HepG2 (cell line): ENCODE data around the gene FAM234B. TPM values are rescaled to one million over a fixed set of nuclear protein-coding genes. Genes with fewer than 3 reads are reported as not detected.
A peak's percentile ranks its signal among the peaks of the same experiment; 100 is the strongest.

Experiments used
- GATAD2A ChIP-seq: IDR thresholded peaks from 2 replicates; pipeline ENCODE4 v1.6.1; 2016
- HMGA1 ChIP-seq: sonication (generic); formaldehyde crosslinking; conservative IDR thresholded peaks from 2 replicates; pipeline ENCODE4 v1.4.0; 2020; ENCODE audit warnings: missing genetic modification reagents
- IKZF1 ChIP-seq: fragments of 450-650 bp; IDR thresholded peaks from 2 replicates; pipeline ENCODE4 v1.7.1; 2016
- IRX3 ChIP-seq: sonication (generic); formaldehyde crosslinking; IDR thresholded peaks from 2 replicates; pipeline ENCODE4 v1.8.1; 2023; ENCODE audit warnings: mild to moderate bottlenecking, low read depth, missing genetic modification reagents, borderline replicate concordance
- MAFK ChIP-seq, 2 experiments: IDR thresholded peaks in 1 of 2; conservative IDR thresholded peaks in 1 of 2; 2 replicates each; pipeline ENCODE4 v1.6.1; 2011; ENCODE audit warnings: improper control_type of control experiment in 2 of 2, low read length in 2 of 2
- RAD21 ChIP-seq: fragments of 450-650 bp; formaldehyde crosslinking; IDR thresholded peaks from 2 replicates; pipeline ENCODE4 v1.5.0; 2020; ENCODE audit warnings: mild to moderate bottlenecking
- TAF15 ChIP-seq: fragments of 200-400 bp; formaldehyde crosslinking; IDR thresholded peaks from one replicate; pipeline ENCODE4 v1.6.1; 2018; ENCODE audit warnings: mild to moderate bottlenecking, low read depth, low read length; ENCODE audit not compliant: poor library complexity, severe bottlenecking
- YEATS4 ChIP-seq: sonication (generic); formaldehyde crosslinking; IDR thresholded peaks from 2 replicates; pipeline ENCODE4 v1.4.0; 2020; ENCODE audit warnings: missing genetic modification reagents, borderline replicate concordance
- ZHX1 ChIP-seq: sonication (generic); formaldehyde crosslinking; IDR thresholded peaks from 2 replicates; pipeline ENCODE4 v1.8.1; 2022; ENCODE audit warnings: low read depth, mild to moderate bottlenecking, missing genetic modification reagents
- ZNF20 ChIP-seq: sonication (generic); formaldehyde crosslinking; IDR thresholded peaks from 2 replicates; pipeline ENCODE4 v1.4.0; 2020; ENCODE audit warnings: mild to moderate bottlenecking, moderate library complexity, missing genetic modification reagents
- ZNF275 ChIP-seq: sonication (generic); formaldehyde crosslinking; IDR thresholded peaks from 2 replicates; pipeline ENCODE4 v1.8.0; 2022; ENCODE audit warnings: missing genetic modification reagents, mild to moderate bottlenecking, inconsistent platforms, borderline replicate concordance
- ZNF749 ChIP-seq: sonication (generic); formaldehyde crosslinking; IDR thresholded peaks from 2 replicates; pipeline ENCODE4 v1.8.0; 2022; ENCODE audit warnings: mild to moderate bottlenecking, missing genetic modification reagents, moderate library complexity, borderline replicate concordance
- ZSCAN21 ChIP-seq: sonication (generic); formaldehyde crosslinking; IDR thresholded peaks from 2 replicates; pipeline ENCODE4 v1.8.0; 2022; ENCODE audit warnings: mild to moderate bottlenecking, missing genetic modification reagents, moderate library complexity, borderline replicate concordance
- polyA plus RNA-seq, 8 experiments: library from polyadenylated mRNA; depleted of rRNA in 3 of 8; stranded (reverse) in 7 of 8; unstranded in 1 of 8; fragments of >200 nt; fragmentation: Illumina TruSeq in 4 of 8; extraction: Trizol in 4 of 8; gene quantifications; 2 replicates each; pipeline versions ENCODE4 v1.2.1 to v1.2.3, GENCODE V29; 2011 to 2016; ENCODE audit warnings: low read depth in 4 of 8, missing spikeins in 1 of 8, mixed read lengths in 1 of 8; ENCODE audit not compliant: insufficient read depth in 1 of 8
- total RNA-seq, 5 experiments: library from RNA; depleted of rRNA; stranded (reverse); fragments of >200 nt; fragmentation: Illumina TruSeq; extraction: Trizol; gene quantifications; 2 replicates each; pipeline ENCODE4 v1.2.3, GENCODE V29; 2016; ENCODE audit warnings: low read depth in 1 of 5
- TF ChIP-seq, protein P1 (sequence below): sonication (generic); formaldehyde crosslinking; IDR thresholded peaks from 2 replicates; pipeline ENCODE4 v1.4.0; 2020; ENCODE audit warnings: missing genetic modification reagents, low read depth, mild to moderate bottlenecking, borderline replicate concordance
- TF ChIP-seq, protein P2 (sequence below): sonication (generic); formaldehyde crosslinking; IDR thresholded peaks from 2 replicates; pipeline ENCODE4 v1.5.1; 2020; ENCODE audit warnings: mild to moderate bottlenecking, missing genetic modification reagents, borderline replicate concordance
- TF ChIP-seq, protein P3 (sequence below): sonication (generic); formaldehyde crosslinking; IDR thresholded peaks from 2 replicates; pipeline ENCODE4 v1.5.1; 2020; ENCODE audit warnings: missing genetic modification reagents, mild to moderate bottlenecking, borderline replicate concordance
- TF ChIP-seq, protein P4 (sequence below): sonication (generic); formaldehyde crosslinking; IDR thresholded peaks from 2 replicates; pipeline ENCODE4 v1.4.0; 2020; ENCODE audit warnings: mild to moderate bottlenecking, low read depth, missing genetic modification reagents

Gene FAM234B
- total and polyA plus RNA-seq, 2 of the 13 experiments (the other 11 are each of a cell fraction or from before 2014, with no cell fraction given), result 7.8 to 13.8 TPM

- TF ChIP-seq, protein P1, sequence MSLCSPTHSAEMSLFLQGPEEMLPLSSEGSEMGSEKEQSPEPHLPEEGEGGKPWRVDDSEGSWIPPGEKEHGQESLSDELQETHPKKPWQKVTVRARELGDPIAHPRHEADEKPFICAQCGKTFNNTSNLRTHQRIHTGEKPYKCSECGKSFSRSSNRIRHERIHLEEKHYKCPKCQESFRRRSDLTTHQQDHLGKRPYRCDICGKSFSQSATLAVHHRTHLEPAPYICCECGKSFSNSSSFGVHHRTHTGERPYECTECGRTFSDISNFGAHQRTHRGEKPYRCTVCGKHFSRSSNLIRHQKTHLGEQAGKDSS (CRISPR knock-in tag), result no peak
- TF ChIP-seq ZSCAN21 (CRISPR knock-in tag) (no peak), TAF15 (no peak), MAFK (conservative IDR thresholded peaks at IDR 0.05 in 1 of 2, IDR thresholded peaks at IDR 0.05 in 1 of 2; ENCODE audit: low read length in 2 of 2) (no peak), ZNF275 (no peak), RAD21 (CRISPR knock-in tag) (0 out of 2 replicates have a peak, but pooled peaks have one; percentile 19), HMGA1 (CRISPR knock-in tag) (no peak), YEATS4 (CRISPR knock-in tag) (peak; percentile 37; the same call in 1 of the 2 replicates), ZNF20 (CRISPR knock-in tag) (no peak), ZNF749 (no peak), IKZF1 (no peak), IRX3 (no peak), ZHX1 (no peak), GATAD2A (CRISPR knock-in tag) (no peak)
- TF ChIP-seq, protein P2, sequence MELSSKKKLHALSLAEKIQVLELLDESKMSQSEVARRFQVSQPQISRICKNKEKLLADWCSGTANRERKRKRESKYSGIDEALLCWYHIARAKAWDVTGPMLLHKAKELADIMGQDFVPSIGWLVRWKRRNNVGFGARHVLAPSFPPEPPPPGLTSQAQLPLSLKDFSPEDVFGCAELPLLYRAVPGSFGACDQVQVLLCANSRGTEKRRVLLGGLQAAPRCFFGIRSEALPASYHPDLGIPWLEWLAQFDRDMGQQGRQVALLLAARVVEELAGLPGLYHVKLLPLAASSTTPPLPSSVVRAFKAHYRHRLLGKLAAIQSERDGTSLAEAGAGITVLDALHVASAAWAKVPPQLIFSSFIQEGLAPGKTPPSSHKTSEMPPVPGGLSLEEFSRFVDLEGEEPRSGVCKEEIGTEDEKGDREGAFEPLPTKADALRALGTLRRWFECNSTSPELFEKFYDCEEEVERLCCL (CRISPR knock-in tag), result no peak
- TF ChIP-seq, protein P3, sequence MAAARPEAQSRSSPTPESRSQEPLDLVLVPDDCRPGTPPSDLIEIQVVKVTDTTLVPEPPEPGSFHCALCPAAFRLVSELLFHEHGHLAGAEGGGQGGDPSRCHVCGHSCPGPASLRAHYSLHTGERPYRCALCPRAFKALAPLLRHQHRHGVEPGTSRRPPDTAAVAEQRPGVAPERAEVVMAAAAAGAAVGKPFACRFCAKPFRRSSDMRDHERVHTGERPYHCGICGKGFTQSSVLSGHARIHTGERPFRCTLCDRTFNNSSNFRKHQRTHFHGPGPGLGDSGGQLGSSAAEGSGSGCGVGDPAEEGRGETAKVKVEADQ (CRISPR knock-in tag), result no peak
- TF ChIP-seq, protein P4, sequence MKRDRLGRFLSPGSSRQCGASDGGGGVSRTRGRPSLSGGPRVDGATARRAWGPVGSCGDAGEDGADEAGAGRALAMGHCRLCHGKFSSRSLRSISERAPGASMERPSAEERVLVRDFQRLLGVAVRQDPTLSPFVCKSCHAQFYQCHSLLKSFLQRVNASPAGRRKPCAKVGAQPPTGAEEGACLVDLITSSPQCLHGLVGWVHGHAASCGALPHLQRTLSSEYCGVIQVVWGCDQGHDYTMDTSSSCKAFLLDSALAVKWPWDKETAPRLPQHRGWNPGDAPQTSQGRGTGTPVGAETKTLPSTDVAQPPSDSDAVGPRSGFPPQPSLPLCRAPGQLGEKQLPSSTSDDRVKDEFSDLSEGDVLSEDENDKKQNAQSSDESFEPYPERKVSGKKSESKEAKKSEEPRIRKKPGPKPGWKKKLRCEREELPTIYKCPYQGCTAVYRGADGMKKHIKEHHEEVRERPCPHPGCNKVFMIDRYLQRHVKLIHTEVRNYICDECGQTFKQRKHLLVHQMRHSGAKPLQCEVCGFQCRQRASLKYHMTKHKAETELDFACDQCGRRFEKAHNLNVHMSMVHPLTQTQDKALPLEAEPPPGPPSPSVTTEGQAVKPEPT, result no peak
Measured at GRCh38 chr12:13100882-13101769, 56.9 kb downstream of the FAM234B start (continued).
